ENCODE data around the gene BCKDK. TPM values are rescaled to one million over a fixed set of nuclear protein-coding genes. Genes with fewer than 3 reads are reported as not detected.

BCKDK gene
- total and polyA plus RNA-seq, 2 donors (not counting 3 experiments of a cell fraction or from before 2014, with no cell fraction given) = 57.8 to 78.3 TPM

- Histone ChIP-seq H3K9ac (replicated peaks; ENCODE audit: extremely low read depth, insufficient read depth, low read length) (no peak overlapping the region), H3K36me3 (ENCODE audit: control insufficient read depth in 2 of 2, extremely low read depth in 1 of 2, insufficient read depth in 2 of 2, low read length in 2 of 2) (peaks cover 0 to 9% of the 10 kb centered on the region in 2 experiments), H3K9me1 (replicated peaks; ENCODE audit: control insufficient read depth, extremely low read depth, insufficient read depth, low read length) (no peaks in the 10 kb centered on the region), H3K9me3 (replicated peaks; ENCODE audit: control insufficient read depth, insufficient read depth, low read length) (no peaks in the 10 kb centered on the region), H3K79me2 (ENCODE audit: control insufficient read depth, insufficient read depth, low read length) (no peaks in the 10 kb centered on the region), H3K27me3 (ENCODE audit: control insufficient read depth in 2 of 2, insufficient read depth in 2 of 2, low read length in 2 of 2) (no peaks in the 10 kb centered on the region), H3K4me1 (ENCODE audit: control insufficient read depth, extremely low read depth, insufficient read depth, low read length) (no peaks in the 10 kb centered on the region), H4K20me1 (replicated peaks; ENCODE audit: control insufficient read depth, extremely low read depth, insufficient read depth, low read length) (no peaks in the 10 kb centered on the region), H3K27ac (ENCODE audit: insufficient read depth, low read depth, low read length) (no peak overlapping the region), H2AFZ (ENCODE audit: low read depth, low read length) (no peak overlapping the region), H3K4me3 (replicated peaks in 1 of 3; ENCODE audit: insufficient read depth in 1 of 3, low read depth in 1 of 3, low read length in 3 of 3) (no peak overlapping the region), H3K4me2 (ENCODE audit: insufficient read depth, low read length) (no peak overlapping the region)
- dilution Hi-C loops (cut with MboI; ENCODE audit: extremely low pct_ligation_motif_present, low sequenced_read_pairs) (no loop called here), intact Hi-C loops (cut with micrococcal nuclease) (no loop called here)
- DNase-seq (ENCODE audit: low read depth, low spot score) (no peak), FAIRE-seq (no peak)
- TF ChIP-seq POLR2A (IDR thresholded peaks at IDR 0.05; ENCODE audit: low read depth, low read length) (no peak), MYC (IDR thresholded peaks at IDR 0.05; ENCODE audit: low read depth, low read length) (no peak)
- ChIA-PET CTCF (interaction anchor here (2.4 kb wide), 1 partner anchor 10 kb away, joined by 8 read pairs; no protein-coding TSS in a partner anchor), POLR2A (no interaction called here)
- BruUV-seq (replicated peaks) = no TSS peak
These were observed 24.3 kb downstream of the BCKDK start for GRCh38 chr16:31132303-31132979.

GRCh38 chr16:31133046-31133501 lies 24.9 kb downstream of the BCKDK start:
- BruUV-seq (replicated peaks) = no TSS peak
- Histone ChIP-seq H3K4me3 (replicated peaks in 1 of 3; ENCODE audit: insufficient read depth in 1 of 3, low read depth in 1 of 3, low read length in 3 of 3) (no peak overlapping the region), H3K79me2 (ENCODE audit: control insufficient read depth, insufficient read depth, low read length) (no peaks in the 10 kb centered on the region), H3K9me1 (replicated peaks; ENCODE audit: control insufficient read depth, extremely low read depth, insufficient read depth, low read length) (no peaks in the 10 kb centered on the region), H3K4me2 (ENCODE audit: insufficient read depth, low read length) (no peak overlapping the region), H3K4me1 (ENCODE audit: control insufficient read depth, extremely low read depth, insufficient read depth, low read length) (no peaks in the 10 kb centered on the region), H3K27me3 (ENCODE audit: control insufficient read depth in 2 of 2, insufficient read depth in 2 of 2, low read length in 2 of 2) (no peaks in the 10 kb centered on the region), H3K9me3 (replicated peaks; ENCODE audit: control insufficient read depth, insufficient read depth, low read length) (no peaks in the 10 kb centered on the region), H3K27ac (ENCODE audit: insufficient read depth, low read depth, low read length) (no peak overlapping the region), H3K9ac (replicated peaks; ENCODE audit: extremely low read depth, insufficient read depth, low read length) (no peak overlapping the region), H4K20me1 (replicated peaks; ENCODE audit: control insufficient read depth, extremely low read depth, insufficient read depth, low read length) (no peaks in the 10 kb centered on the region), H3K36me3 (ENCODE audit: control insufficient read depth in 2 of 2, extremely low read depth in 1 of 2, insufficient read depth in 2 of 2, low read length in 2 of 2) (peaks cover 0 to 9% of the 10 kb centered on the region in 2 experiments), H2AFZ (ENCODE audit: low read depth, low read length) (no peak overlapping the region)
- TF ChIP-seq, protein P1, sequence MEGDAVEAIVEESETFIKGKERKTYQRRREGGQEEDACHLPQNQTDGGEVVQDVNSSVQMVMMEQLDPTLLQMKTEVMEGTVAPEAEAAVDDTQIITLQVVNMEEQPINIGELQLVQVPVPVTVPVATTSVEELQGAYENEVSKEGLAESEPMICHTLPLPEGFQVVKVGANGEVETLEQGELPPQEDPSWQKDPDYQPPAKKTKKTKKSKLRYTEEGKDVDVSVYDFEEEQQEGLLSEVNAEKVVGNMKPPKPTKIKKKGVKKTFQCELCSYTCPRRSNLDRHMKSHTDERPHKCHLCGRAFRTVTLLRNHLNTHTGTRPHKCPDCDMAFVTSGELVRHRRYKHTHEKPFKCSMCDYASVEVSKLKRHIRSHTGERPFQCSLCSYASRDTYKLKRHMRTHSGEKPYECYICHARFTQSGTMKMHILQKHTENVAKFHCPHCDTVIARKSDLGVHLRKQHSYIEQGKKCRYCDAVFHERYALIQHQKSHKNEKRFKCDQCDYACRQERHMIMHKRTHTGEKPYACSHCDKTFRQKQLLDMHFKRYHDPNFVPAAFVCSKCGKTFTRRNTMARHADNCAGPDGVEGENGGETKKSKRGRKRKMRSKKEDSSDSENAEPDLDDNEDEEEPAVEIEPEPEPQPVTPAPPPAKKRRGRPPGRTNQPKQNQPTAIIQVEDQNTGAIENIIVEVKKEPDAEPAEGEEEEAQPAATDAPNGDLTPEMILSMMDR (IDR thresholded peaks at IDR 0.05; ENCODE audit: extremely low read depth in 1 of 2, insufficient read depth in 1 of 2, low read depth in 1 of 2, low read length in 2 of 2) = no peak
- TF ChIP-seq GATA2 (IDR thresholded peaks at IDR 0.05; ENCODE audit: insufficient read depth, insufficient read length, low read depth, low read length) = no peak
- TF ChIP-seq JUN (IDR thresholded peaks at IDR 0.05; ENCODE audit: borderline replicate concordance, insufficient read depth, insufficient read length, low read depth) = no peak
- no peak for TF ChIP-seq POLR2A (IDR thresholded peaks at IDR 0.05; ENCODE audit: low read depth, low read length)
- no peak for TF ChIP-seq POLR2AphosphoS5 (IDR thresholded peaks at IDR 0.05; ENCODE audit: insufficient read depth, low read depth, low read length)
- no peak for TF ChIP-seq EZH2 (IDR thresholded peaks at IDR 0.05; ENCODE audit: borderline replicate concordance, low read depth, low read length, severe bottlenecking)
- TF ChIP-seq MYC (IDR thresholded peaks at IDR 0.05; ENCODE audit: low read depth, low read length) = no peak
- TF ChIP-seq FOS (IDR thresholded peaks at IDR 0.05; ENCODE audit: borderline replicate concordance, insufficient read depth, low read length) = no peak
- TF ChIP-seq, protein P2, sequence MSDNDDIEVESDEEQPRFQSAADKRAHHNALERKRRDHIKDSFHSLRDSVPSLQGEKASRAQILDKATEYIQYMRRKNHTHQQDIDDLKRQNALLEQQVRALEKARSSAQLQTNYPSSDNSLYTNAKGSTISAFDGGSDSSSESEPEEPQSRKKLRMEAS (IDR thresholded peaks at IDR 0.05; ENCODE audit: insufficient read depth, insufficient read length) = no peak
- ChIA-PET CTCF (interaction anchor here (2.4 kb wide), 1 partner anchor 9 kb away, joined by 8 read pairs; no protein-coding TSS in a partner anchor), POLR2A (no interaction called here)
- DNase-seq (ENCODE audit: low read depth, low spot score) = no peak
- intact Hi-C loops (cut with micrococcal nuclease) = no loop called here
- dilution Hi-C loops (cut with MboI; ENCODE audit: extremely low pct_ligation_motif_present, low sequenced_read_pairs) = no loop called here
- no peak for FAIRE-seq

Data from endothelial cell of umbilical vein (primary cell).